Fibroblast of lung (primary cell): ENCODE measurements around the gene CCDC150. TPM values are rescaled to one million over a fixed set of nuclear protein-coding genes. Genes with fewer than 3 reads are reported as not detected.

Experiments
- DNase-seq, 2 donors: peaks; one replicate each; pipeline versions ENCODE4 v3.0.0 to v3.0.0-alpha.2; 2010; ENCODE audit warnings: low read depth in 2 of 2
- H2AFZ ChIP-seq: 2 replicates; pipeline ENCODE4 v1.5.1; 2012; ENCODE audit warnings: low read length, control low read depth, inconsistent platforms
- H3K27ac ChIP-seq: 2 replicates; pipeline ENCODE4 v1.5.1; 2011; ENCODE audit warnings: low read length, control low read depth; ENCODE audit not compliant: insufficient read depth
- H3K27me3 ChIP-seq: 2 replicates; pipeline ENCODE4 v1.5.1; 2011; ENCODE audit warnings: mild to moderate bottlenecking, low read length; ENCODE audit not compliant: control insufficient read depth, insufficient read depth
- H3K36me3 ChIP-seq: 2 replicates; pipeline ENCODE4 v1.5.1; 2011; ENCODE audit warnings: low read length; ENCODE audit not compliant: control insufficient read depth, insufficient read depth
- H3K4me1 ChIP-seq: 2 replicates; pipeline ENCODE4 v1.5.1; 2011; ENCODE audit warnings: low read length; ENCODE audit not compliant: control insufficient read depth, insufficient read depth; ENCODE audit errors: extremely low read depth
- H3K4me2 ChIP-seq: 2 replicates; pipeline ENCODE4 v1.5.1; 2011; ENCODE audit warnings: low read length, control low read depth; ENCODE audit not compliant: insufficient read depth; ENCODE audit errors: extremely low read depth
- H3K4me3 ChIP-seq, 4 experiments: fragments of 200-600 bp in 1 of 4; sonication (generic) in 1 of 4; replicated peaks in 1 of 4; 2 replicates each; pipeline ENCODE4 v1.5.1; 2011 to 2016; ENCODE audit warnings: low read length in 4 of 4, low read depth in 3 of 4, mild to moderate bottlenecking in 3 of 4, control low read depth in 2 of 4, inconsistent platforms in 1 of 4, mixed read lengths in 1 of 4; ENCODE audit not compliant: insufficient read depth in 1 of 4; ENCODE audit errors: control extremely low read depth in 1 of 4
- H3K79me2 ChIP-seq: 2 replicates; pipeline ENCODE4 v1.5.1; 2012; ENCODE audit warnings: mild to moderate bottlenecking, low read length, inconsistent platforms; ENCODE audit not compliant: control insufficient read depth, insufficient read depth
- H3K9ac ChIP-seq: 2 replicates; pipeline ENCODE4 v1.5.1; 2011; ENCODE audit warnings: mild to moderate bottlenecking, low read length, control low read depth; ENCODE audit not compliant: insufficient read depth
- H3K9me3 ChIP-seq: 2 replicates; pipeline ENCODE4 v1.5.1; 2012; ENCODE audit warnings: low read depth, low read length; ENCODE audit not compliant: control insufficient read depth, insufficient read depth
- H4K20me1 ChIP-seq: 2 replicates; pipeline ENCODE4 v1.5.1; 2011; ENCODE audit warnings: low read length; ENCODE audit not compliant: control insufficient read depth, insufficient read depth; ENCODE audit errors: extremely low read depth
- CTCF ChIP-seq, 2 donors: IDR thresholded peaks in 1 of 2; conservative IDR thresholded peaks in 1 of 2; 1 replicate in 1 of 2; 2 replicates in 1 of 2; pipeline ENCODE4 v1.5.1; 2011 to 2012; ENCODE audit warnings: low read length in 2 of 2, control low read depth in 1 of 2, inconsistent platforms in 1 of 2, low read depth in 1 of 2, mild to moderate bottlenecking in 1 of 2
- EZH2 ChIP-seq: IDR thresholded peaks from 2 replicates; pipeline ENCODE4 v1.5.1; 2012; ENCODE audit warnings: low read length, control low read depth, mild to moderate bottlenecking; ENCODE audit errors: missing control alignments
- polyA plus RNA-seq, 2 donors: library from polyadenylated mRNA; depleted of rRNA in 1 of 2; stranded (reverse) in 1 of 2; unstranded in 1 of 2; fragments of >200 nt; gene quantifications; 2 replicates each; pipeline ENCODE4 v1.2.1, GENCODE V29; 2011 to 2012; ENCODE audit warnings: missing spikeins in 1 of 2
- total RNA-seq: library from RNA; depleted of rRNA; stranded (reverse); fragments of >200 nt; gene quantifications from 2 replicates; pipeline ENCODE4 v1.2.1, GENCODE V29; 2014

CCDC150 gene
- total and polyA plus RNA-seq, 2 donors (not counting 1 experiment from before 2014, with no cell fraction given): 1.5 to 5.1 TPM

GRCh38 chr2:196743165-196743564, 103.7 kb downstream of the CCDC150 start:
- Histone ChIP-seq H3K4me2 (no peak overlapping the region), H2AFZ (no peak overlapping the region), H3K36me3 (no peaks in the 10 kb centered on the region), H4K20me1 (no peaks in the 10 kb centered on the region), H3K9ac (no peak overlapping the region), H3K27ac (no peak overlapping the region), H3K4me1 (no peaks in the 10 kb centered on the region), H3K4me3 (no peak overlapping the region), H3K27me3 (no peaks in the 10 kb centered on the region), H3K79me2 (no peaks in the 10 kb centered on the region), H3K9me3 (no peaks in the 10 kb centered on the region)
- TF ChIP-seq CTCF (conservative IDR thresholded peaks at IDR 0.05 in 1 of 2, IDR thresholded peaks at IDR 0.05 in 1 of 2; ENCODE audit: low read depth in 1 of 2, low read length in 2 of 2) (no peak), EZH2 (no peak)
- no peak for DNase-seq

GRCh38 chr2:196745711-196746110, 106.2 kb downstream of the CCDC150 start:
- no peaks in the 10 kb centered on the region for H3K27me3 ChIP-seq
- H3K4me3 ChIP-seq: no peak overlapping the region
- no peak for DNase-seq
- H2AFZ ChIP-seq: no peak overlapping the region
- H3K4me1 ChIP-seq: no peaks in the 10 kb centered on the region
- no peak overlapping the region for H3K27ac ChIP-seq
- H3K4me2 ChIP-seq: no peak overlapping the region
- H4K20me1 ChIP-seq: no peaks in the 10 kb centered on the region
- no peaks in the 10 kb centered on the region for H3K9me3 ChIP-seq
- no peaks in the 10 kb centered on the region for H3K79me2 ChIP-seq
- TF ChIP-seq EZH2: no peak
- no peak for TF ChIP-seq CTCF (conservative IDR thresholded peaks at IDR 0.05 in 1 of 2, IDR thresholded peaks at IDR 0.05 in 1 of 2; ENCODE audit: low read depth in 1 of 2, low read length in 2 of 2)
- no peaks in the 10 kb centered on the region for H3K36me3 ChIP-seq
- H3K9ac ChIP-seq: no peak overlapping the region

- no peak overlapping the region for H3K4me3 ChIP-seq
- DNase-seq: no peak
- no peak overlapping the region for H2AFZ ChIP-seq
- no peak overlapping the region for H3K9ac ChIP-seq
- H3K27me3 ChIP-seq: no peaks in the 10 kb centered on the region
- H3K9me3 ChIP-seq: no peaks in the 10 kb centered on the region
- TF ChIP-seq CTCF (conservative IDR thresholded peaks at IDR 0.05 in 1 of 2, IDR thresholded peaks at IDR 0.05 in 1 of 2; ENCODE audit: low read depth in 1 of 2, low read length in 2 of 2): no peak
- H3K27ac ChIP-seq: no peak overlapping the region
- no peaks in the 10 kb centered on the region for H3K36me3 ChIP-seq
- H3K4me2 ChIP-seq: no peak overlapping the region
- no peaks in the 10 kb centered on the region for H3K4me1 ChIP-seq
- H4K20me1 ChIP-seq: no peaks in the 10 kb centered on the region
- H3K79me2 ChIP-seq: no peaks in the 10 kb centered on the region
These were observed 107.9 kb downstream of the CCDC150 start for GRCh38 chr2:196747400-196747799.
